Muscle layer of duodenum (tissue), 2 donors: ENCODE measurements around the gene B3GNT5.

ENCODE experiments used
- H3K27ac ChIP-seq: one replicate; pipeline ENCODE4 v1.7.0; 2013; ENCODE audit warnings: mild to moderate bottlenecking, low read length
- H3K27me3 ChIP-seq: one replicate; pipeline ENCODE4 v1.7.0; 2013; ENCODE audit warnings: low read depth, mild to moderate bottlenecking, control low read depth, low read length
- H3K36me3 ChIP-seq, 2 donors: one replicate each; pipeline ENCODE4 v1.7.0; 2013; ENCODE audit warnings: low read length in 2 of 2, control low read depth in 1 of 2, mild to moderate bottlenecking in 1 of 2; ENCODE audit not compliant: insufficient read depth in 2 of 2, control insufficient read depth in 1 of 2
- H3K4me1 ChIP-seq, 2 donors: one replicate each; pipeline ENCODE4 v1.7.0; 2013; ENCODE audit warnings: low read length in 2 of 2, mild to moderate bottlenecking in 2 of 2, control low read depth in 1 of 2, moderate library complexity in 1 of 2; ENCODE audit not compliant: insufficient read depth in 2 of 2, control insufficient read depth in 1 of 2
- H3K4me3 ChIP-seq, 2 donors: one replicate each; pipeline ENCODE4 v1.7.0; 2013; ENCODE audit warnings: low read length in 2 of 2, low read depth in 1 of 2, mild to moderate bottlenecking in 1 of 2
- H3K9me3 ChIP-seq, 2 donors: one replicate each; pipeline ENCODE4 v1.7.0; 2013; ENCODE audit warnings: low read length in 2 of 2, control low read depth in 1 of 2, mild to moderate bottlenecking in 1 of 2; ENCODE audit not compliant: control insufficient read depth in 1 of 2
- donor health status: healthy.

Gene B3GNT5

DNA sequence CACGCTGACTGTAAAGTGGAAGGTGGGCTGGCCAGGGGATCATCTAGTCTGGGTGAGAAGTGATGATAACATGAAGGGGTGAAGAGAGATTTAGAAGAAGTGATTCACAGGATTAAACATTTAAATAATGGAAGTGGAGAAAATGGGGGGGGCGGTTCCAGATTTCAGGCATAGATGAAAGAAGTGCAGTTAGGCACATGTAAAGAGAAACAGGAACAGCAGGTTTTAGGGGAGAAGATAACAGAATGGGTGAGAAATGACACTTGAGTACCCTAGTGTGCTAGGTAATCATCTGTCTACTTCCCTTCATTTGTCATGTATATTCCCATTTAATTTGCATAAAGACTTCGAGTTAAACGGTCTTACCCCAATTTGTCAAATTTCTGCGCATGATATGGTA is 15.3 kb downstream of the B3GNT5 start:
- no peaks in the 10 kb centered on the region for H3K9me3 ChIP-seq
- H3K36me3 ChIP-seq = peaks cover 0 to 4% of the 10 kb centered on the region in 2 donors
- H3K4me3 ChIP-seq = no peak overlapping the region
- no peaks in the 10 kb centered on the region for H3K27me3 ChIP-seq
- peaks cover 5 to 13% of the 10 kb centered on the region in 2 donors for H3K4me1 ChIP-seq
- H3K27ac ChIP-seq = no peak overlapping the region

DNA sequence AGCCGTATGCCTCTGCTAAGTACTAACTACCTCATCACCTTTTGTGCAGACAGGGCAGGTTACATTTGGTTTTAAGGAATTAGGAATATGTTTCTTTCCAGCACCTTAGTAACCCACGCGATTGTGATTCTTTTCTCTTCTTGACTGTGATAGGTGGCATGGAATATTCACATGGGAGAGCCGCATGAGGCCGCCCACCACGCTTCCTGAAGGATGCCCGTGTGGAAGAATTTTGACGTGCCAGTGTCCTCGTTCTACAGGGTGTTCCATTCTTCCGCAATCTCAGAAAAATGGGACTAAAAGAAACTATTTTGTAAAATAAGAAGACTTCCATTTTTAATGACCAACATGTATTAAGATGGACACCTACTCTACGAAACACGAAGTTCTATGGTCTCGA is 16.3 kb downstream of the B3GNT5 start:
- H3K9me3 ChIP-seq = no peaks in the 10 kb centered on the region
- peaks cover 0 to 4% of the 10 kb centered on the region in 2 donors for H3K36me3 ChIP-seq
- peaks cover 5 to 8% of the 10 kb centered on the region in 2 donors for H3K4me1 ChIP-seq

GRCh38 chr3:183270344-183270743 is 17.3 kb downstream of the B3GNT5 start:
- peaks cover under 1 to 10% of the 10 kb centered on the region in 2 donors for H3K4me1 ChIP-seq
- H3K27me3 ChIP-seq = no peaks in the 10 kb centered on the region
- no peaks in the 10 kb centered on the region for H3K9me3 ChIP-seq
- no peak overlapping the region for H3K4me3 ChIP-seq
- H3K36me3 ChIP-seq = peaks cover 0 to 4% of the 10 kb centered on the region in 2 donors
- no peak overlapping the region for H3K27ac ChIP-seq

More for the DNA sequence above, 16.3 kb downstream of the B3GNT5 start:
- H3K4me3 ChIP-seq = no peak overlapping the region
- no peak overlapping the region for H3K27ac ChIP-seq
- H3K27me3 ChIP-seq = no peaks in the 10 kb centered on the region

DNA sequence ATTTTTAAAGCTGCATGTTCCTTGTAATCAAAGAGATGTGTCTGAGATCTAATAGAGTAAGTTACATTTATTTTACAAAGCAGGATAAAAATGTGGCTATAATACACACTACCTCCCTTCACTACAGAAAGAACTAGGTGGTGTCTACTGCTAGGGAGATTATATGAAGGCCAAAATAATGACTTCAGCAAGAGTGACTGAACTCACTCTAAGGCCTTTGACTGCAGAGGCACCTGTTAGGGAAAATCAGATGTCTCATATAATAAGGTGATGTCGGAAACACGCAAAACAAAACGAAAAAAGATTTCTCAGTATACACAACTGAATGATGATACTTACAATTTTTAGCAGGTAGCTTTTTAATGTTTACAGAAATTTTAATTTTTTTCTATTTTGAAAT is 19.1 kb downstream of the B3GNT5 start:
- no peak overlapping the region for H3K4me3 ChIP-seq
- no peaks in the 10 kb centered on the region for H3K9me3 ChIP-seq
- no peaks in the 10 kb centered on the region for H3K27me3 ChIP-seq
- H3K36me3 ChIP-seq = peaks cover 0 to 4% of the 10 kb centered on the region in 2 donors
- H3K27ac ChIP-seq = no peak overlapping the region
- peaks cover 0 to 7% of the 10 kb centered on the region in 2 donors for H3K4me1 ChIP-seq

- H3K4me1 ChIP-seq = peaks cover 0 to 7% of the 10 kb centered on the region in 2 donors
- no peaks in the 10 kb centered on the region for H3K27me3 ChIP-seq
- no peak overlapping the region for H3K27ac ChIP-seq
- H3K36me3 ChIP-seq = peaks cover 0 to 4% of the 10 kb centered on the region in 2 donors
- no peak overlapping the region for H3K4me3 ChIP-seq
- no peaks in the 10 kb centered on the region for H3K9me3 ChIP-seq
These were observed 19.7 kb downstream of the B3GNT5 start for GRCh38 chr3:183272791-183273190.

DNA sequence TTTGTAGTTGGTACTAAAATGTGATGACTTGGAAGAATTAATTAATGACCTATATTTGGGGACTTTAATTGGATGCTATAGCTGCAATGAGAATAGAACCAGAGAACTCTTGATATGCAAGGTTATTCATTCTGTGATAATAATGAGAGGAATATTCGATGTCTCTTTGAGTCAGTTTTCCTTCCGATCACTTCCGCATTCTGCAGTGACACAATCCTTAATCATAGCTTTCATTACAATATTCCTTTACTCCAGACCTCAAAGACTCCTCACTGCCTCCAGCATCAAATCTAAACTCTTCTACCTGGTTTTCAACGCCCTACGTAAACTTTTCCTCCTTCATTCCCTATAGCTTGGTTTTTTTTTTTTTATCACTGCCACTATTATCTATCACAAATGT is 21.6 kb downstream of the B3GNT5 start:
- Histone ChIP-seq H3K36me3 (peaks cover 0 to 4% of the 10 kb centered on the region in 2 donors), H3K9me3 (no peaks in the 10 kb centered on the region), H3K4me3 (no peak overlapping the region), H3K27ac (no peak overlapping the region), H3K4me1 (peaks cover 0 to 7% of the 10 kb centered on the region in 2 donors), H3K27me3 (no peaks in the 10 kb centered on the region)

- H3K4me1 ChIP-seq = peaks cover 0 to 7% of the 10 kb centered on the region in 2 donors
- peaks cover 0 to 3% of the 10 kb centered on the region in 2 donors for H3K36me3 ChIP-seq
- no peaks in the 10 kb centered on the region for H3K27me3 ChIP-seq
- H3K27ac ChIP-seq = peak overlapping the region; percentile 14
- no peak overlapping the region for H3K4me3 ChIP-seq
- H3K9me3 ChIP-seq = no peaks in the 10 kb centered on the region
These were observed 22.4 kb downstream of the B3GNT5 start for GRCh38 chr3:183275418-183275817.

DNA sequence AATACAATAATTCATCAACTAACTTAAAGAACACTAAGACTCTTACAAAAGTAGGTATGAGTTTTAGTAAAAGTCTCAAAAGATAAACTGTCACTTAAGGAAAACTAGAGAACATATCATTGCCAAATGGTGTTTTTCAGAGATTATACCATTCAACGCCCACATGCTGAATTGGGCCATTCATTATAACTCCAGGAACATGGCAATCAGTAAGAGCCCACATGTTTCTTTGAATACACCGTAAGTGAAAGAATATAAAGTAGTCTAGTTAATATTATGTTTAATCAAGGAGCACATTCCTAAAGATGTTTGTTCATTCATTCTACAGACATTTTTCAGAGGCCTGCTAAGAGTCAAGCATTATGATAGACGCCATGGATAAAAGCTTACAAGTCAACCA is 22.9 kb downstream of the B3GNT5 start:
- Histone ChIP-seq H3K27ac (no peak overlapping the region), H3K4me3 (no peak overlapping the region), H3K27me3 (no peaks in the 10 kb centered on the region), H3K9me3 (no peaks in the 10 kb centered on the region), H3K36me3 (no peaks in the 10 kb centered on the region), H3K4me1 (peaks cover 0 to 7% of the 10 kb centered on the region in 2 donors)

- H3K36me3 ChIP-seq = no peaks in the 10 kb centered on the region
- no peaks in the 10 kb centered on the region for H3K27me3 ChIP-seq
- peaks cover 0 to 7% of the 10 kb centered on the region in 2 donors for H3K4me1 ChIP-seq
- H3K9me3 ChIP-seq = no peaks in the 10 kb centered on the region
- H3K4me3 ChIP-seq = no peak overlapping the region
- no peak overlapping the region for H3K27ac ChIP-seq
These were observed 24.2 kb downstream of the B3GNT5 start for GRCh38 chr3:183277260-183277659.

GRCh38 chr3:183278479-183279088 is 25.5 kb downstream of the B3GNT5 start:
- Histone ChIP-seq H3K9me3 (no peaks in the 10 kb centered on the region), H3K4me3 (no peak overlapping the region), H3K27ac (no peak overlapping the region), H3K27me3 (no peaks in the 10 kb centered on the region), H3K36me3 (no peaks in the 10 kb centered on the region), H3K4me1 (peaks cover 0 to 7% of the 10 kb centered on the region in 2 donors)

- Histone ChIP-seq H3K4me1 (peaks cover 0 to 7% of the 10 kb centered on the region in 2 donors), H3K4me3 (no peak overlapping the region), H3K36me3 (no peaks in the 10 kb centered on the region), H3K9me3 (no peaks in the 10 kb centered on the region), H3K27me3 (no peaks in the 10 kb centered on the region), H3K27ac (no peak overlapping the region)
These were observed 26.3 kb downstream of the B3GNT5 start for GRCh38 chr3:183279371-183279770.
